ENCODE measurements around the gene RAB3B.

GRCh38 chr1:51942281-51942680 is 48.2 kb downstream of the RAB3B start:
- TF ChIP-seq CTCF (IDR thresholded peaks at IDR 0.05) (no peak), POLR2A (IDR thresholded peaks at IDR 0.05) (no peak)

Measured in transverse colon (tissue), 3 donors.